ENCODE results near the gene TMEM200B.
"Not testable (repeated sequence)": the region's sequence is repeated elsewhere in the genome, so short reads cannot be mapped to it uniquely, and the experiment has no call there.

TMEM200B gene

DNA sequence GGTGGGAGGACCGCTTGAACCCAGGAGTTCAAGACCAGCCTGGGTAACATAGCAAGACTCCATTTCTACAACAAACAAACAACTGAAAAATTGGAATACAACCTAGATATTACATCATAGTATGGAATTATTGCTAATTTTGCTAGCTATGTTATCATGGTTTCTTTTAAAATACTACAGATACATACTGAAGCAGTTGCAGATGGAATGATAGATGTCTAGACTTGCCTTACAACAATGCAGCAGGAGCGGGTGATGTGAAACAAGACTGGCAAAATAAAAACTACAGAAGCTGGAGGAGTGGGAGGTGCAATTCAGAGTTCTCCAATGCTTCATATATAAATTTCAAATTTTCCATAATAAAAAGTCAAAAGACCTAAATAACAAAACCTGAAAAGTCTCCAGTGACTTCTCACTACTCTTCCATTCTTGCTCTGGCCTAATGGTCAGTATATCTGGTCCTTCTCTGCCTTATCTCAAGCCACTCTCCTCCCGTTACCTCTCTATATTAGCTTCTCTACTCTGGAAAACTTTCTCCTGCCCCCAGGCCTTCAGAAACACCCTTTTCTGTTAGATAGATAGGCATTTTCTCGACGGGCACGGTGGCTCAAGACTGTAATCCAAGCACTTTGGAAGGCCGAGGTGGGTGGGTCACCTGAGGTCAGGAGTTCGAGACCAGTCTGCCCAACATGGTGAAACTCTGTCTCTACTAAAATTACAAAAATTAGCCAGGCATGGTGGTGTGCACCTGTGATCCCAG is 28.5 kb upstream of the TMEM200B start:
- DNase-seq (no peak), ATAC-seq (replicated peaks) (no peak)
- Mint-ChIP-seq H3K27me3 (no peaks in the 10 kb centered on the region), H3K27ac (no peak overlapping the region), H3K4me3 (no peak overlapping the region), H3K4me1 (ENCODE audit: low read depth in 2 of 2) (no peaks in the 10 kb centered on the region), H3K9me3 (no peaks in the 10 kb centered on the region), H3K36me3 (ENCODE audit: insufficient read depth) (peaks cover 100% of the 10 kb centered on the region)

GRCh38 chr1:29150346-29150745 is 26.6 kb upstream of the TMEM200B start:
- ATAC-seq (replicated peaks); H3K4me3 Mint-ChIP-seq; H3K9me3 Mint-ChIP-seq; H3K4me1 Mint-ChIP-seq (ENCODE audit: low read depth in 2 of 2); H3K27me3 Mint-ChIP-seq; H3K27ac Mint-ChIP-seq; DNase-seq: not testable (repeated sequence)
- peaks cover 97% of the 10 kb centered on the region for H3K36me3 Mint-ChIP-seq (ENCODE audit: insufficient read depth)

DNA sequence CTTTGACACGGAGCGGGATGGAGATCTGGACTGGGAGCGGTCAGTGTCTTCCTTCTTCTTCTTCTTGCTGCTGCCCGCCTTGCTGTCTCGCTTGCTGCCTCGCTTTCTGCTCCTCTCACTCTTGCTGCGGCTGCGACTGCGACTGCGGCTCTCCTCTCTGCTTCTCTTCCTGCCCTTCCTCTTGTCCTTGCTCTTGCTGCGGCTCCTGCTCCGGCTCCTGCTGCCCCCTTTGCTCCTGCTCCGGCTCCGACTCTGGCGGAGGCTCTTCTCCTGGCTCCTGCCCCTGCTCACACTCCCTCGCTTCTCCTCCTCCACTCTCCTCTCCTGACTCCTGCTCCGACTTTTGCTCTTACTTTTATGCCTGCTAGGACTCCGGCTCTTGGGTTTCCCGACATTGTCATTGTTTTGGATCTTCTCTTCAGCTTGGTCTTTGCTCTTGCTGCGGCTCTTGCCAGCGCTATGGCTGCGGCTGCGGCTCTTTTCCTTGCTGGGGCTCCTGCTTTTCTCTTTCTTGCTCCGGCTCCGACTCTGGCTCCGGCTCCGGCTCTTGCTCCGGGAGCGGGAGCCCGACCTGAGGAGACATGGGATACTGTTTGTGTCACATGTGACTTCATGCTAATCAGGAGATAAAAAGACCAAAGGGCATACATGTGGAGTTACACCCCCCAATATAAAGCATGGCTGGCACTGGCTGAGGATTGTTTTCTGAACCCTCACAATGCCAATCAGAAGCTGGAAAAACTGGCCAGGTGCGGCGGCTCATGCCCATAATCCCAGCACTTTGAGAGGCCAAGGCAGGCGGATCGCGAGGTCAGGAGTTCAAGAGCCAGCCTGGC is 25.2 kb upstream of the TMEM200B start:
- peak overlapping the region in 1 of 2 donors; percentile 80 for H3K27ac Mint-ChIP-seq
- H3K36me3 Mint-ChIP-seq (ENCODE audit: insufficient read depth), result peaks cover 82% of the 10 kb centered on the region
- no peak for ATAC-seq (replicated peaks)

DNA sequence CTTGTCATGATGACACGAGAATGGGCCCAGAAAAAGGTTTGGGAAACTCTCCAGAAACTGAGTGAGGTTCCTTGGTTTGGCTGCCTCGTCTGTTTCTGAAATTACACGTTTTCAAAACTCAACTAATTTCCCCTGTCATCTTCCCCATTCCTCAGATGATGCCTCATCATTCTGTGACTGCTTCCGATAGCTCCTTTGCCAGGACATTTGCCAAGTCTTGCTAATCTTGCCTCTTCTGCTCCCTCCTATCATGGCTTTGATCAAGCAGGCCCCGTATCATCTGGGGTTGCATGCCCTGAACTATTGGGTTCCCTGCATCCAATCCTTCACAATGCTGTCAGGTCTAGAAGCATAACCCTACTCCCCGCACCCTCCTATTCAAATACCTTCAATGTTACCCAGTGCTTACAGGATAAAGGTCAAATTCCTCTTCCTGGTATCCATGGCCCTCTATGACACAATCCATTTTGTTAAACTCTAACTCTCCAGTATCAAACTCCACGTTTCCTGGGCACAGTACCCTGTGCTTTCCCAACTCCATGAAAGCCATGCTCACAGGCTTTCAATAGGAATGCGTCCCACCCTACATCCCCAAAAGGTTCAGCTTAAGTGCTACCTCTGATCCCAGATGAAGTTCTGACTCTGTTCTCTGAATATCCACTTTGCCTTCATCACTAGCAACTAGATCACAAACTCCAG is 22.2 kb upstream of the TMEM200B start:
- Mint-ChIP-seq H3K4me1 (ENCODE audit: low read depth in 2 of 2) (peaks cover 0 to 5% of the 10 kb centered on the region in 2 donors), H3K4me3 (no peak overlapping the region), H3K36me3 (ENCODE audit: insufficient read depth) (peaks cover 53% of the 10 kb centered on the region)

More for the DNA sequence above, 25.2 kb upstream of the TMEM200B start:
- DNase-seq, result no peak
- Mint-ChIP-seq H3K4me3 (no peak overlapping the region), H3K27me3 (no peaks in the 10 kb centered on the region), H3K4me1 (ENCODE audit: low read depth in 2 of 2) (peaks cover 0 to 5% of the 10 kb centered on the region in 2 donors), H3K9me3 (no peaks in the 10 kb centered on the region)

GRCh38 chr1:29144178-29144577 is 20.5 kb upstream of the TMEM200B start:
- Mint-ChIP-seq H3K4me1 (ENCODE audit: low read depth in 2 of 2) (peaks cover 0 to 5% of the 10 kb centered on the region in 2 donors), H3K9me3 (no peaks in the 10 kb centered on the region), H3K27me3 (no peaks in the 10 kb centered on the region), H3K36me3 (ENCODE audit: insufficient read depth) (peaks cover 36% of the 10 kb centered on the region), H3K4me3 (no peak overlapping the region), H3K27ac (no peak overlapping the region)
- no peak for ATAC-seq (replicated peaks)
- DNase-seq, result no peak

More for the DNA sequence above, 22.2 kb upstream of the TMEM200B start:
- ATAC-seq (replicated peaks) (no peak), DNase-seq (no peak)
- Mint-ChIP-seq H3K27ac (no peak overlapping the region), H3K9me3 (no peaks in the 10 kb centered on the region), H3K27me3 (no peaks in the 10 kb centered on the region)

DNA sequence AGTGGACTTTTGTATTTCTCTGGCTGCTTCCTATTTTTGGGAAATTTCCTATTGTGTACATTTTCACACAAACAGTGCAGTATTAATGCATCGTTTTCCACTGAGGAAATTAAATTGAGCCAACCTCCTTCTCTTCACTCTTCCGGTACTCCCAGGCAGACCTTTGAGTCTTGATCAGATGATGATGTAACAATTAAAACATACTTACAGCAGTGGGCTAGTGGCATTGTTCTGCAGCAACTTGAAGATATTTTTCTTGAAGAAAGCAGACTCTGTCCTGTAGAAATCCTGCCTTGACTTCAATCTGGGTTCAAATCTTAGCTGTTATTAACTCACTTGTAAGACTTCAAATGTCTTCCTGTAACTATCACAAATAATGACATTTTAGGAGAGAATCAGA is 19.0 kb upstream of the TMEM200B start:
- Mint-ChIP-seq H3K9me3 (no peaks in the 10 kb centered on the region), H3K27ac (no peak overlapping the region), H3K4me3 (no peak overlapping the region), H3K4me1 (ENCODE audit: low read depth in 2 of 2) (peaks cover 0 to 5% of the 10 kb centered on the region in 2 donors), H3K36me3 (ENCODE audit: insufficient read depth) (peaks cover 21% of the 10 kb centered on the region), H3K27me3 (no peaks in the 10 kb centered on the region)
- DNase-seq (no peak), ATAC-seq (replicated peaks) (no peak)

DNA sequence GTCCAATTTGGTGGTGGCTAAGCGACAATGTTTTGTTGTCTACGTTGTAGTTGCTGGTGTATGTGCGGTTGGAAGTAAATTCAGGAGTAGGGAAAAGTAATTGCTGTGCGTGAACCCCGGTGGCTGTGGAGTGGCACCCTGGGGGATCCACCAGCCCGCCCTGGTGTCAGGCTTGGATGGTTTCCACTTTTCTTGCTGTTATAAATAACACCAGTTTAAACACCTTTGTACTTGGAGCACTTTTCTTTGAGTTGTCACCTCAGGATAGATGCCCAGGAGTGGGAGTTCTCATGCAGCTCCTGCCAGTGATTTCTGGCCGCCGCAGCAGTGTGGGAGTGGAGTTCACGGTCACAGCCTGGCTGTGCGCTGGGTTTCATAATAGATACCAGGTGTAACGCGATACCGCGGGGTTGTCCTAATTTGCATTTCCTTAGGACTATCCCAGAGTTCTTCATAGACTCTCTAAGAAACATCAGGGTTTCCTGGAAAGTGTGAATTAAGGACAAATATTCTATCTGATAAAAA is 12.8 kb upstream of the TMEM200B start:
- Mint-ChIP-seq H3K36me3 (ENCODE audit: insufficient read depth) (peaks cover 5% of the 10 kb centered on the region), H3K9me3 (no peaks in the 10 kb centered on the region), H3K4me1 (ENCODE audit: low read depth in 2 of 2) (peaks cover 0 to 3% of the 10 kb centered on the region in 2 donors), H3K27ac (no peak overlapping the region), H3K4me3 (no peak overlapping the region), H3K27me3 (peaks cover 10 to 15% of the 10 kb centered on the region in 2 donors)
- DNase-seq (no peak), ATAC-seq (replicated peaks) (no peak)

GRCh38 chr1:29134695-29135028 is 11.0 kb upstream of the TMEM200B start:
- Mint-ChIP-seq H3K27me3 (peaks cover 15 to 24% of the 10 kb centered on the region in 2 donors), H3K4me1 (ENCODE audit: low read depth in 2 of 2) (peaks cover 0 to 3% of the 10 kb centered on the region in 2 donors), H3K9me3 (no peaks in the 10 kb centered on the region), H3K27ac (no peak overlapping the region), H3K4me3 (peak overlapping the region in 1 of 2 donors; percentile 14), H3K36me3 (ENCODE audit: insufficient read depth) (peaks cover 5% of the 10 kb centered on the region)
- ATAC-seq (replicated peaks) (no peak), DNase-seq (no peak)

DNA sequence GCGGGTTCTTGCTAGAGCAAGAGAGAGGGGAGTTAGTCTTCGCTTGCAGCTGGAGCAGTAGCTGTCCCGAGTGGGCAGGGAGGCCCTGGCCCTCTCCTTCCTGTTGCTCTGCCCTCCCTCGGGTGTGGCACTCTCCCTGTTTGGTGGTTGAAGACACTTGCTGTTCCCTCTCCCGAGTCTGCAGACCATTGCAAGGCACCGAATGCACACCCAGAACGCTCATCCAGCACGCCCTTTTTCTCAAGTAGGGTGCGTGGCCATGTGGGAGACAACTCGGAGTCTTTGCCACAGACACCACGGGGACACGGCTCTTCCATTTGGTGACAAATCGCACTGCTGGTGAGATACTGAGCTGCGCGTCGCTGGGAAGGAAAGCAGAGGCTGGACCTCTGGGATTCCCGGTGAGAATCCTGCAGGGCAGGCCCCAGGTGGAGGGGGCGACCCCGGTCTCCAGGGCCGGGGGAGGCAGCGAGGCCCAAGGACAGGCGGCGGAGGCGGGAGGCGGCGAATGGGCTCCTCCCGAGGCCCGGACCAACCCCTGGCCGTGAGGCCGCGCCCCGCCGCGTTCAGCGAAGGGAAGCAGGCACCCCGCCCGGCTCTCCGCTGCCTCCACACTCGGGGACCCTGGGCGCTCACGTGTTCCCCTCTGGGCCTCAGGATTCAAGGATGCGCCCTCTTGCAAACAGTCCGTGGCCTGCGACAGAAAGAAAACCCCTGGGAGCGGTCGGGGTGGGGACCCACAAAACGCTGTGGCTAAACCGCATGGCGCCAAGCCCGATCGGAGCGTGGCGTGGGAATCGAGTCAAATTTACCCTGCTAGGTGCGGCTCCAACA is 10.4 kb upstream of the TMEM200B start:
- Mint-ChIP-seq H3K9me3 (no peaks in the 10 kb centered on the region), H3K4me1 (ENCODE audit: low read depth in 2 of 2) (peaks cover 0 to 3% of the 10 kb centered on the region in 2 donors), H3K4me3 (peak overlapping the region in 1 of 2 donors; percentile 14), H3K27me3 (peaks cover 15 to 25% of the 10 kb centered on the region in 2 donors), H3K36me3 (ENCODE audit: insufficient read depth) (peaks cover 5% of the 10 kb centered on the region), H3K27ac (no peak overlapping the region)
- ATAC-seq (replicated peaks) (no peak), DNase-seq (no peak)

DNA sequence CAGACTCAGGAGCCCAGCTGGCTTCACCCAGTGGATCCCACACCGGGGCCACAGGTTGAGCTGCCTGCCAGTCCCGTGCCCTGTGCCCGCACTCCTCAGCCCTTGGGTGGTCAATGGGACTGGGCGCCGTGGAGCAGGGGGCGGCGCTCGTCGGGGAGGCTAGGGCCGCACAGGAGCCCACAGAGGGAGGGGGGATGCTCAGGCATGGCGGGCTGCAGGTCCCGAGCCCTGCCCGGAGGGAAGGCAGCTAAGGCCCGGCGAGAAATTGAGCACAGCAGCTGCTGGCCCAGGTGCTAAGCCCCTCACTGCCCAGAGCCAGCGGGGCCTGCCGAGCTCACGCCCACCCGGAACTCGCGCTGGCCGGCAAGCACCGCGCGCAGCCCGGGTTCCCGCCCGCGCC is 7.4 kb upstream of the TMEM200B start:
- DNase-seq; ATAC-seq (replicated peaks); H3K9me3 Mint-ChIP-seq; H3K4me3 Mint-ChIP-seq; H3K4me1 Mint-ChIP-seq (ENCODE audit: low read depth in 2 of 2); H3K36me3 Mint-ChIP-seq (ENCODE audit: insufficient read depth); H3K27ac Mint-ChIP-seq: not testable (repeated sequence)
- H3K27me3 Mint-ChIP-seq, result peaks cover 17 to 28% of the 10 kb centered on the region in 2 donors

DNA sequence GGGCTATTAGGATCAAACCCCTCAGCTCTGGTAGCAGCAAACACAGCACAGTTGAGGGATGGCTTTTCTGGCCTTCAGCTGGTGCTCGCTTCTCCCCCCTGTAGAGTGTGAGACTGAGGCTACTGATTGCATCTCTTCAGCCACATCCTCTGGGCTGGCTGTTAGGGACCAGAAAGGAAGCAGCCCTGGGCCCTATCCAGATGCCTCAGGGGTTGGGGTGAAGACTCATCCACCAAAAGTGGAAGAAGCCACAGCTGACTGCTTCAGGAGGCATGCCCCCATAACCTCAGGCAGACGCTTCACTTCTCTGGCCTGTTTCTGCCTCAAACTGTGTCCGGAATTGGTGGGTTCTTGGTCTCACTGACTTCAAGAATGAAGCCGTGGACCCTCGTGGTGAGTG is 6.2 kb upstream of the TMEM200B start:
- DNase-seq (no peak), ATAC-seq (replicated peaks) (no peak)
- Mint-ChIP-seq H3K4me3 (no peak overlapping the region), H3K27ac (no peak overlapping the region), H3K27me3 (peaks cover 27 to 40% of the 10 kb centered on the region in 2 donors), H3K36me3 (ENCODE audit: insufficient read depth) (peaks cover 5% of the 10 kb centered on the region), H3K4me1 (ENCODE audit: low read depth in 2 of 2) (peaks cover 7 to 12% of the 10 kb centered on the region in 2 donors), H3K9me3 (no peaks in the 10 kb centered on the region)

DNA sequence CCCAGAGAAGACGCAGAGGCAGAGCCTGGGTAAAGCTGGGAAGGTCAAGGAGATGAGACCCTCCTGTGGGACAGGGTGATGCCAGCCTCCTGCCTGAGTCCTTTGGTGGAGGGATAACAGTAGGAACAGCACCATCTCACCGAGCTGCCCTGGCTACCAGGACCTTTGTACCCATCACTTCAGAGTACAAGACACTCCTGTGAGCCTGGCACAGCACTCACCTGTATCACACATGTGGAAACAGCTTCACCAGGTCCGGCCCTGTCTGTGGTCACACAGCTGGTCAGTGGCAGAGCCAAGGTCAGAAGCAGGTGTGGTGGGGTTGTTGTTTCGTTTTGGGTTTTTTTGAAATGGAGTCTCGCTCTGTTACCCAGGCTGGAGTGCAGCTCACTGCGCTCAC is 5.0 kb upstream of the TMEM200B start:
- Mint-ChIP-seq H3K4me3 (no peak overlapping the region), H3K36me3 (ENCODE audit: insufficient read depth) (peaks cover 5% of the 10 kb centered on the region), H3K9me3 (no peaks in the 10 kb centered on the region), H3K4me1 (ENCODE audit: low read depth in 2 of 2) (peaks cover 7 to 9% of the 10 kb centered on the region in 2 donors), H3K27ac (no peak overlapping the region), H3K27me3 (peaks cover 27 to 40% of the 10 kb centered on the region in 2 donors)
- no peak for DNase-seq
- no peak for ATAC-seq (replicated peaks)
